NCI-H748 treated with DMSO at 0.1 percent for 48 hours (cell line): ENCODE data around the gene EIF4B.
"Not testable (repeated sequence)": the region's sequence is repeated elsewhere in the genome, so short reads cannot be mapped to it uniquely, and the experiment has no call there.

ENCODE experiments used
- DNase-seq: peaks from one replicate; lab custom pipeline; 2025; lab: John Stamatoyannopoulos, UW

Gene EIF4B, protein sequence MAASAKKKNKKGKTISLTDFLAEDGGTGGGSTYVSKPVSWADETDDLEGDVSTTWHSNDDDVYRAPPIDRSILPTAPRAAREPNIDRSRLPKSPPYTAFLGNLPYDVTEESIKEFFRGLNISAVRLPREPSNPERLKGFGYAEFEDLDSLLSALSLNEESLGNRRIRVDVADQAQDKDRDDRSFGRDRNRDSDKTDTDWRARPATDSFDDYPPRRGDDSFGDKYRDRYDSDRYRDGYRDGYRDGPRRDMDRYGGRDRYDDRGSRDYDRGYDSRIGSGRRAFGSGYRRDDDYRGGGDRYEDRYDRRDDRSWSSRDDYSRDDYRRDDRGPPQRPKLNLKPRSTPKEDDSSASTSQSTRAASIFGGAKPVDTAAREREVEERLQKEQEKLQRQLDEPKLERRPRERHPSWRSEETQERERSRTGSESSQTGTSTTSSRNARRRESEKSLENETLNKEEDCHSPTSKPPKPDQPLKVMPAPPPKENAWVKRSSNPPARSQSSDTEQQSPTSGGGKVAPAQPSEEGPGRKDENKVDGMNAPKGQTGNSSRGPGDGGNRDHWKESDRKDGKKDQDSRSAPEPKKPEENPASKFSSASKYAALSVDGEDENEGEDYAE

GRCh38 chr12:53005986-53006809 is at the start of gene EIF4B:
Gene EIF4B (plus strand): TSS chr12:53006456. CDS start chr12:53006484, 28 bp downstream.
- peak; percentile 97 for DNase-seq

GRCh38 chr12:52956987-52957386 is 49.3 kb upstream of the EIF4B start:
- DNase-seq: no peak

GRCh38 chr12:52964556-52965336 is 41.5 kb upstream of the EIF4B start:
- no peak for DNase-seq

DNA sequence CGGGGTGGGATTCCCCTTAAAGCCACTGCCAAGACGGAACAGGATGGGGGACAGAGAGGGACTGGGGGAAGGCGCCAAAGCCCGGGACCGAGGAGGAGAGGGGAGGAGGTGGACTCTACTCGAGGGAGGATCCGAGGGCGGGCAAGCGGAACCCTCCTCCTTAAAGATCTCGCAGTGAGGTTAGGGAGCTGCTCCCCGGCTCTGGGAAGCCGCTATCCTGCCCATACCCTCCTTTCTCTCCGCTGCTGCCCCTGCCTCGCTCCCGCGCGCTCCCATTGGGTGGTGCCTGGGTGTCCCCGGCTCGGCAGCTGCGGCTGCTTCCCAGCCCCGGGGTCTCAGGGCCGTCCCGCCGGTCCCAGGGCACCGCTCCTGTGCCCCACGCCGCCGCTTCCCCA is 40.9 kb upstream of the EIF4B start:
- no peak for DNase-seq

DNA sequence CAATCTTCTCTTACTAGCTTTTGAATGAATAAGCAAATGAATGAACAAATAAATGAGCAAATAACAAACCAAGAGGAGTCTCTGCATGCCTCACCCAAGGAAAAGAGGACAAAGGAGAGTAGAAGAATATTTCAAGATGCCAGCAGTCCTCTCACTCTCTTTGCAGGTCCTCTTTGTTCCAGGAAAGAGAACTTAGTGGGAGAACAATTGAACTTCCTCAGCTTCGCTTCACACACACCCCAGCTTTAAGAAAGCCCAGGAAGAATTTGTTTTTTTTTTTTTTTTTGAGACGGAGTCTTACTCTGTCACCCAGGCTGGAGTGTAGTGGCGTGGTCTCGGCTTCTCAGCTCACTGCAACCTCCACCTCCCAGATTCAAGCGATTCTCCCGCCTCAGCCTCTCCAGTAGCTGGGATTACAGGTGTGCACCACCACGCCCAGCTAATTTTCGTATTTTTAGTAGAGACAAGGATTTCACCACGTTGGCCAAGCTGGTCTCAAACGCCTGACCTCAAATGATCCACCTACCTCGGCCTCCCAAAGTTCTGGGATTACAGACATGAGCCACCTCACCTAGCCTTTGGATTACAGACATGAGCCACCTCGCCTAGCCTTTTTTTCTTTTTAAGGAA is 37.0 kb upstream of the EIF4B start:
- no peak for DNase-seq

DNA sequence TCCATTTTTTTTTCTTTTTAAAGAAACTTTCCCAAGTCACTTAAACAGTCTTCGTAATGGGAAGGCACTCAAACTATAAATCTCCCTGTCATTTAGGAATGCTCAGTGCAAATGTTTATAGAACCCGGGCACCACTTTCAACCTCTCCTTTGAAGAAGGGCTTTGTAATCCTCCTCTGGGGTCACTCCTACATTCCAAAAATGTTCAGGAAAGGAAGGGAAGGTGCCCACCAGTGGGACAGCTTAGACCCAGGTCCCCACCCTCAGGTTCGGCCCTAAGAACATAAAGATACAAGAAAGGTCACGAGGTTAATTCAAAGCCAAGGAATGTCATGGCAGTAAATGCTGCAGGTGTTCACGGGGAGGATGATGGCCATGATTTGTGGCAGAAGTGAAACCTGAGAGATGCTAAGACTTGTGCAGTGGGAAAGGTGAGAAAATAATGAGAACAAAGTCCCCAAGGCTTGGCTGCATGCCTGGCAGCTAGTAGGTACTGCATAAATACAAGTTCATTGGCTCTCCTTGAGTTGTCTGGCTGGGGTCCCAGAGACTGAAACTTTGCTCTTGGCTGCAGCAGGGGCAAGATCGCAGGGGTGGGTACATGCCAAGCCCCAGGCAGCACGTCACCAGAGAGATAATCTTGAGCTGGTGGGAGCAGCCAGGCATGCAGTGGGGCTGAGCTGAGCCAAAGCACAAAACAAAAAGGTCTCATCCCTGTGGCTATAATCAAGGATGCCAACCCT is 36.3 kb upstream of the EIF4B start:
- no peak for DNase-seq

DNA sequence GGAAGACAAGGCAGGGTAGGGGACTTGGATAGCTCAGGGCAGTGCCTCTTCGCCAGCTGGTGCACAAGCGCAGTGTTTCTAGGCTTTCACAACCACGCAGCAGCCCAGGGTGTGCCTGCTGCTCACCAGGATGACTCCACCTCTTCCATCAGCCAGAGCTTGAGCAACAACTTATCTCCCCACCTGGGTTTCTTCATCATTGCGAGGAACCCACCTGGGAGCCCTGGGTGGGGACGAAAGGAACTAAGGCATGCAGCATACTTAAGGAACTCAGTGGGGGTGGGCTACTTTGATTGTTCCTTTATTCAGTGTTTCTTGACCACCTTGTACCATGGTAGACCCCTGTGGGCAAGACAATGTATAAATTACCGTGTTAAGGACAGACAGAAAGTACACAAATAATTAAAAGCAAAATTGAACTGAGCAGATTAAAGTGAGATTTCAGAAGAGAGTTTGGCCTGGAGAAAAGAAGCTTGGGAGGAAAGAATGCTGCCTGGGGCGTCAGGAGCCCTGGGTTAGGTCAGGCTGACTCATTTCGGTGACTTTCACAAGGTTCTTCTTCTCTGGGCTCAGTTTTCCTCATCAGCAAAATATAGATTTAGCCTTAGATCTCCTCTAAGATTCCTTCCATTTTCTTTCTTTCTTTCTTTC is 34.5 kb upstream of the EIF4B start:
- DNase-seq: no peak

DNA sequence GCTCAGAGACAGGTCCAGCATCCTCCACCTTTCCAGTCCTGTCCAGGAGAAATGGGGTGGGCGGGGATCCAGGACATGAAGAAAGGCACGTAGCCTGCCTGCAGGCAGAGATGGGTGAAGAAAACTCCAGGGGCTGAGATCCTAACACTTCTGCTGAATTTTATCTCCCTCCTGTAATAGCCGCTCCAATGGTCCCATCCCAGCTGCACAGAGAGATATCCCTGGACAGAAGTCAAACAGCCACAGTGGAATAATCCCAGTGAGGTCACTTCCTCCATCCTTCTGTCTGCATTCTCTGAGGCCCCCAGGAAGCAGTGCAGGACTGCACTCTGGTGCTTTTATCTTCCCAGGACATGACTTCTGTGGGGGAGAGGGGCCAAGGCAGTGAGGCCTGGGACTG is 31.1 kb upstream of the EIF4B start:
- no peak for DNase-seq

GRCh38 chr12:52975820-52976573 is 30.3 kb upstream of the EIF4B start:
- DNase-seq: peak; percentile 16

GRCh38 chr12:52976574-52977071 is 29.6 kb upstream of the EIF4B start:
- DNase-seq: no peak

DNA sequence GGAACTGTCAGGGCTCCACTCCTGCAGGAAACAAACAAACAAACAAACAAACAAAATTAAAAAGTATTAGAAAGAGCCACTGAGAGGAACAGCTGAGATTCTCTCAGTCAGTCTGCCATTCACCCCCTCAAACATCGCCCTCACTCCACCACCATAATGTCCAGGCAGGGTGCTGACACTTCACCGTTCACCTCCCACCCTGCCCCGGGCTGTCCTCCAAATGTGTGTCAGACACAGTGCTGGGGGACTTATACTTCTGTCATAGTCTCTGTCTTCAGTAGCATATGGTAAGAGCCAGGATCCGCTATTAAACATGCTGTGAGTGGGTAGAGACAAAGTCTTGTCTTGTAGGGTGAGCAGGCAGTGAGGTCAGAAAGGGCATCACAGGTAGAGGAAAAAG is 29.1 kb upstream of the EIF4B start:
- DNase-seq: no peak

DNA sequence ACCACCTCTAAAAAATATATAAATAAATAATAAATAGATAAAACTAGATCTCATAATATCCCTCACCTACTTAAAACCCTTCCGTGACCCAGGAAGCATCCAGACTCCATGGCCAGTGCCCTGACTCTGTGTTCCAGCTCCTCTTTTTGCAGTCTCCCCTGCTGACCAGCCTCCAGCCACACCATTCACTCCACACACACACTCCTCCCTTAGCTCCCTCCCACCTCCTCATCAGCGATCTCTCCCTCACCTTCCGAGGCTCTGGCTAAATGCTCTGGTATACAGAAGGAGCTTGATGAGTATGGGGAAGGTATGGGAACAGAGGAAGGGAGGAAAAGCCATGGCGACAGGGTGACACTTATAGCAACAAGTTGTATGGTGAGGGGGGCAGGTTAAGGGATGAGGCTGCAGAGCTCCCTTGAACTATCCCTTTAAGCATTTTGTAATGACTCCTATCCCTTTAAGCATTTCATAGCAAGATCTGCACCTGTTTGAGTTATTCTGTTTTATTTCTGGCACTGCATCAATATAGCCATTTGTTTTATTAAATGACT is 26.1 kb upstream of the EIF4B start:
- no peak for DNase-seq

- DNase-seq: peak; percentile 91
These were observed 25.4 kb upstream of the EIF4B start for GRCh38 chr12:52980650-52981423.

- DNase-seq: no peak
These were observed 22.1 kb upstream of the EIF4B start for GRCh38 chr12:52984136-52984535.

GRCh38 chr12:52988898-52989297 is 17.4 kb upstream of the EIF4B start:
- no peak for DNase-seq

GRCh38 chr12:52990206-52990605 is 16.1 kb upstream of the EIF4B start:
- DNase-seq: no peak

GRCh38 chr12:52992240-52992639 is 14.0 kb upstream of the EIF4B start:
- DNase-seq: not testable (repeated sequence)
